ENCODE results near the gene DOCK2. TPM values are rescaled to one million over a fixed set of nuclear protein-coding genes. Genes with fewer than 3 reads are reported as not detected.

The DOCK2 gene
- total and polyA plus RNA-seq, 9 of the 15 experiments (the other 6 are each of a cell fraction or from before 2014, with no cell fraction given), result 4.5 to 42.6 (median 20.5) TPM

GRCh38 chr5:169716287-169716686 lies 79.2 kb downstream of the DOCK2 start (continued):
- TF ChIP-seq LCOR (CRISPR knock-in tag; IDR thresholded peaks at IDR 0.05), result no peak

- Histone ChIP-seq H3K27me3 (ENCODE audit: control insufficient read depth in 2 of 2, insufficient read depth in 2 of 2, low read length in 2 of 2) (no peaks in the 10 kb centered on the region), H4K20me1 (replicated peaks; ENCODE audit: control insufficient read depth, insufficient read depth, low read length) (no peaks in the 10 kb centered on the region), H3K4me2 (ENCODE audit: insufficient read depth, low read length) (no peak overlapping the region), H3K79me2 (ENCODE audit: control insufficient read depth, insufficient read depth, low read length) (no peaks in the 10 kb centered on the region), H3K27ac (ENCODE audit: extremely low read depth, low read depth, low read length) (no peak overlapping the region), H3K4me3 (no peak overlapping the region), H3K9me3 (replicated peaks; ENCODE audit: control insufficient read depth, insufficient read depth, low read depth, low read length) (no peaks in the 10 kb centered on the region), H3K4me1 (replicated peaks in 1 of 2; ENCODE audit: control insufficient read depth in 2 of 2, insufficient read depth in 2 of 2, low read length in 2 of 2) (no peaks in the 10 kb centered on the region), H3K9me1 (ENCODE audit: control insufficient read depth, insufficient read depth, low read length) (no peaks in the 10 kb centered on the region), H2AFZ (ENCODE audit: low read depth, low read length) (no peak overlapping the region), H3K36me3 (ENCODE audit: control insufficient read depth, insufficient read depth, low read length) (peaks cover 4% of the 10 kb centered on the region; the same call in 1 of the 3 replicates), H3K9ac (ENCODE audit: insufficient read depth in 1 of 2, low read depth in 2 of 2, low read length in 2 of 2) (no peak overlapping the region)
- ChIA-PET POLR2A (no interaction called here), CTCF (ENCODE audit: low intra/inter-chr PET ratio) (no interaction called here)
- DNase-seq (ENCODE audit: extremely low read depth in 1 of 4, low spot score in 3 of 4), result no peak
- in situ Hi-C loops (cut with MboI) (loop anchor here (10.0 kb wide), 1 partner anchor 448 kb away; no protein-coding TSS in a partner anchor), intact Hi-C loops (cut with micrococcal nuclease) (no loop called here)
- FAIRE-seq, result no peak
- ATAC-seq, result no peak
- BruUV-seq (replicated peaks), result no TSS peak
- TF ChIP-seq SRSF9 (IDR thresholded peaks at IDR 0.05; ENCODE audit: borderline replicate concordance, low read depth, low read length) (no peak), THRA (IDR thresholded peaks at IDR 0.05) (no peak), ZMIZ1 (IDR thresholded peaks at IDR 0.05; ENCODE audit: low read depth in 2 of 2, low read length in 2 of 2) (no peak), ZNF175 (CRISPR knock-in tag; IDR thresholded peaks at IDR 0.05; ENCODE audit: low read depth) (no peak), NKRF (IDR thresholded peaks at IDR 0.05; ENCODE audit: borderline replicate concordance) (no peak)
- WGBS (ENCODE audit: insufficient coverage, low coverage, missing lambda C conversion rate), result 21% methylated on average over 3 of the region's 3 CpGs
Observed at GRCh38 chr5:169717288-169717687, 80.2 kb downstream of the DOCK2 start.

Data from K562 (cell line).